NCI-H146 treated with DMSO at 0.1 percent for 48 hours (cell line): ENCODE results near the gene NCAM1.

Experiments used
- DNase-seq: peaks from one replicate; lab custom pipeline; 2025; ENCODE audit not compliant: unreplicated experiment; lab: John Stamatoyannopoulos, UW

Gene NCAM1

GRCh38 chr11:113247221-113247620, 286.0 kb downstream of the NCAM1 start:
- no peak for DNase-seq

GRCh38 chr11:113247966-113248365, 286.7 kb downstream of the NCAM1 start:
- DNase-seq: no peak

- no peak for DNase-seq
Observed at GRCh38 chr11:113248702-113249490, 287.7 kb downstream of the NCAM1 start.

GRCh38 chr11:113249491-113249763, 288.2 kb downstream of the NCAM1 start:
- no peak for DNase-seq

GRCh38 chr11:113249786-113250185, 288.6 kb downstream of the NCAM1 start:
- DNase-seq: no peak

GRCh38 chr11:113251281-113251680, 290.1 kb downstream of the NCAM1 start:
- DNase-seq: no peak

GRCh38 chr11:113253406-113253805, 292.2 kb downstream of the NCAM1 start:
- DNase-seq: no peak

GRCh38 chr11:113255096-113255495, 293.9 kb downstream of the NCAM1 start:
- no peak for DNase-seq

- DNase-seq: no peak
Observed at GRCh38 chr11:113255741-113256140, 294.5 kb downstream of the NCAM1 start.

GRCh38 chr11:113256431-113257202, 295.4 kb downstream of the NCAM1 start:
- DNase-seq: no peak

- no peak for DNase-seq
Observed at GRCh38 chr11:113260096-113260425, 298.8 kb downstream of the NCAM1 start.

- no peak for DNase-seq
Observed at GRCh38 chr11:113260541-113260940, 299.3 kb downstream of the NCAM1 start.

- DNase-seq: no peak
Observed at GRCh38 chr11:113261709-113262475, 300.7 kb downstream of the NCAM1 start.

GRCh38 chr11:113262594-113262993, 301.4 kb downstream of the NCAM1 start:
- no peak for DNase-seq

- no peak for DNase-seq
Observed at GRCh38 chr11:113263458-113264259, 302.4 kb downstream of the NCAM1 start.

- no peak for DNase-seq
Observed at GRCh38 chr11:113265362-113265761, 304.1 kb downstream of the NCAM1 start.

- DNase-seq: no peak
Observed at GRCh38 chr11:113267493-113267892, 306.3 kb downstream of the NCAM1 start.

GRCh38 chr11:113269096-113269495, 307.9 kb downstream of the NCAM1 start:
- DNase-seq: no peak

- DNase-seq: no peak
Observed at GRCh38 chr11:113269636-113270035, 308.4 kb downstream of the NCAM1 start.

GRCh38 chr11:113270080-113270479, 308.9 kb downstream of the NCAM1 start:
- no peak for DNase-seq

GRCh38 chr11:113271551-113272245, 310.5 kb downstream of the NCAM1 start:
- DNase-seq: no peak
